ENCODE data around the gene POLR2E. TPM values are rescaled to one million over a fixed set of nuclear protein-coding genes. Genes with fewer than 3 reads are reported as not detected.
"Not testable (repeated sequence)": the region's sequence is repeated elsewhere in the genome, so short reads cannot be mapped to it uniquely, and the experiment has no call there.

POLR2E gene
- polyA plus RNA-seq, 4 donors = 122 to 189 (median 142) TPM

- H3K4me3 ChIP-seq (ENCODE audit: low read depth in 1 of 3, low read length in 3 of 3) = peak overlapping the region; percentile 56 to 84 (median 74)
- WGBS, 3 donors = 20 to 34% (median 32%) methylated on average over 22 of the region's 22 CpGs
- DNase-seq (peak in 1 of 2 donors; percentile 51), FAIRE-seq (no peak)
- H3K27ac ChIP-seq (ENCODE audit: low read depth in 1 of 3, low read length in 2 of 3) = peak overlapping the region; percentile 77 to 99 (median 80)
- H3K36me3 ChIP-seq (ENCODE audit: control insufficient read depth in 3 of 3, insufficient read depth in 2 of 3, low read depth in 1 of 3, low read length in 3 of 3) = peaks cover 8 to 70% (median 10%) of the 10 kb centered on the region in 3 donors
- H3K27me3 ChIP-seq (ENCODE audit: control insufficient read depth in 3 of 3, insufficient read depth in 3 of 3, low read length in 3 of 3) = no peaks in the 10 kb centered on the region
- no peaks in the 10 kb centered on the region for H3K9me3 ChIP-seq (ENCODE audit: control insufficient read depth in 2 of 2, insufficient read depth in 1 of 2, low read depth in 1 of 2, low read length in 1 of 2)
- peaks cover 3 to 34% (median 9%) of the 10 kb centered on the region in 3 donors for H3K4me1 ChIP-seq (ENCODE audit: control insufficient read depth in 3 of 3, insufficient read depth in 2 of 3, low read depth in 1 of 3, low read length in 2 of 3)
Measured at GRCh38 chr19:1130771-1131717, 35.9 kb upstream of the POLR2E start.

- peaks cover 8 to 75% (median 17%) of the 10 kb centered on the region in 3 donors for H3K36me3 ChIP-seq (ENCODE audit: control insufficient read depth in 3 of 3, insufficient read depth in 2 of 3, low read depth in 1 of 3, low read length in 3 of 3)
- H3K4me3 ChIP-seq (ENCODE audit: low read depth in 1 of 3, low read length in 3 of 3) = no peak overlapping the region
- no peak overlapping the region for H3K27ac ChIP-seq (ENCODE audit: low read depth in 1 of 3, low read length in 2 of 3)
- DNase-seq (no peak), FAIRE-seq (no peak)
- H3K27me3 ChIP-seq (ENCODE audit: control insufficient read depth in 3 of 3, insufficient read depth in 3 of 3, low read length in 3 of 3) = no peaks in the 10 kb centered on the region
- H3K9me3 ChIP-seq (ENCODE audit: control insufficient read depth in 2 of 2, insufficient read depth in 1 of 2, low read depth in 1 of 2, low read length in 1 of 2) = no peaks in the 10 kb centered on the region
- peaks cover 3 to 26% (median 9%) of the 10 kb centered on the region in 3 donors for H3K4me1 ChIP-seq (ENCODE audit: control insufficient read depth in 3 of 3, insufficient read depth in 2 of 3, low read depth in 1 of 3, low read length in 2 of 3)
- WGBS, 3 donors = 94% methylated on average over 15 to 18 of the region's 18 CpGs
Measured at GRCh38 chr19:1129535-1129934, 34.4 kb upstream of the POLR2E start.

GRCh38 chr19:1129084-1129483, 33.9 kb upstream of the POLR2E start:
- not testable (repeated sequence) for DNase-seq; FAIRE-seq; H3K27ac ChIP-seq (ENCODE audit: low read depth in 1 of 3, low read length in 2 of 3); H3K27me3 ChIP-seq (ENCODE audit: control insufficient read depth in 3 of 3, insufficient read depth in 3 of 3, low read length in 3 of 3); H3K4me3 ChIP-seq (ENCODE audit: low read depth in 1 of 3, low read length in 3 of 3); H3K9me3 ChIP-seq (ENCODE audit: control insufficient read depth in 2 of 2, insufficient read depth in 1 of 2, low read depth in 1 of 2, low read length in 1 of 2)
- peaks cover 3 to 26% (median 9%) of the 10 kb centered on the region in 3 donors for H3K4me1 ChIP-seq (ENCODE audit: control insufficient read depth in 3 of 3, insufficient read depth in 2 of 3, low read depth in 1 of 3, low read length in 2 of 3)
- H3K36me3 ChIP-seq (ENCODE audit: control insufficient read depth in 3 of 3, insufficient read depth in 2 of 3, low read depth in 1 of 3, low read length in 3 of 3) = peaks cover 8 to 75% (median 18%) of the 10 kb centered on the region in 3 donors
- WGBS, 3 donors = 93 to 94% (median 94%) methylated on average over 7 of the region's 7 CpGs

GRCh38 chr19:1128106-1128505, 32.9 kb upstream of the POLR2E start:
- no peak for DNase-seq
- no peak for FAIRE-seq
- WGBS, 3 donors = 82 to 92% (median 89%) methylated on average over 16 to 17 of the region's 17 CpGs
- Histone ChIP-seq H3K4me1 (ENCODE audit: control insufficient read depth in 3 of 3, insufficient read depth in 2 of 3, low read depth in 1 of 3, low read length in 2 of 3) (peaks cover 3 to 23% (median 5%) of the 10 kb centered on the region in 3 donors), H3K9me3 (ENCODE audit: control insufficient read depth in 2 of 2, insufficient read depth in 1 of 2, low read depth in 1 of 2, low read length in 1 of 2) (no peaks in the 10 kb centered on the region), H3K36me3 (ENCODE audit: control insufficient read depth in 3 of 3, insufficient read depth in 2 of 3, low read depth in 1 of 3, low read length in 3 of 3) (peaks cover 17 to 75% (median 26%) of the 10 kb centered on the region in 3 donors), H3K27me3 (ENCODE audit: control insufficient read depth in 3 of 3, insufficient read depth in 3 of 3, low read length in 3 of 3) (no peaks in the 10 kb centered on the region), H3K27ac (ENCODE audit: low read depth in 1 of 3, low read length in 2 of 3) (no peak overlapping the region), H3K4me3 (ENCODE audit: low read depth in 1 of 3, low read length in 3 of 3) (no peak overlapping the region)

GRCh38 chr19:1126984-1127760, 32.0 kb upstream of the POLR2E start:
- 92 to 95% (median 95%) methylated on average over 30 to 33 of the region's 33 CpGs for WGBS, 3 donors
- Histone ChIP-seq H3K36me3 (ENCODE audit: control insufficient read depth in 3 of 3, insufficient read depth in 2 of 3, low read depth in 1 of 3, low read length in 3 of 3) (peaks cover 20 to 85% (median 35%) of the 10 kb centered on the region in 3 donors), H3K27me3 (ENCODE audit: control insufficient read depth in 3 of 3, insufficient read depth in 3 of 3, low read length in 3 of 3) (no peaks in the 10 kb centered on the region), H3K4me3 (ENCODE audit: low read depth in 1 of 3, low read length in 3 of 3) (no peak overlapping the region), H3K4me1 (ENCODE audit: control insufficient read depth in 3 of 3, insufficient read depth in 2 of 3, low read depth in 1 of 3, low read length in 2 of 3) (peaks cover 0 to 14% (median 0%) of the 10 kb centered on the region in 3 donors), H3K9me3 (ENCODE audit: control insufficient read depth in 2 of 2, insufficient read depth in 1 of 2, low read depth in 1 of 2, low read length in 1 of 2) (no peaks in the 10 kb centered on the region), H3K27ac (ENCODE audit: low read depth in 1 of 3, low read length in 2 of 3) (no peak overlapping the region)
- no peak for FAIRE-seq
- DNase-seq = no peak

- Histone ChIP-seq H3K27me3 (ENCODE audit: control insufficient read depth in 3 of 3, insufficient read depth in 3 of 3, low read length in 3 of 3) (no peaks in the 10 kb centered on the region), H3K27ac (ENCODE audit: low read depth in 1 of 3, low read length in 2 of 3) (no peak overlapping the region), H3K9me3 (ENCODE audit: control insufficient read depth in 2 of 2, insufficient read depth in 1 of 2, low read depth in 1 of 2, low read length in 1 of 2) (no peaks in the 10 kb centered on the region), H3K4me3 (ENCODE audit: low read depth in 1 of 3, low read length in 3 of 3) (no peak overlapping the region), H3K4me1 (ENCODE audit: control insufficient read depth in 3 of 3, insufficient read depth in 2 of 3, low read depth in 1 of 3, low read length in 2 of 3) (peaks cover 0 to 2% (median 0%) of the 10 kb centered on the region in 3 donors), H3K36me3 (ENCODE audit: control insufficient read depth in 3 of 3, insufficient read depth in 2 of 3, low read depth in 1 of 3, low read length in 3 of 3) (peaks cover 30 to 95% (median 46%) of the 10 kb centered on the region in 3 donors)
- 91 to 93% (median 91%) methylated on average over 33 of the region's 33 CpGs for WGBS, 3 donors
- DNase-seq (no peak), FAIRE-seq (no peak)
Measured at GRCh38 chr19:1125601-1126467, 30.7 kb upstream of the POLR2E start.

- Histone ChIP-seq H3K9me3 (ENCODE audit: control insufficient read depth in 2 of 2, insufficient read depth in 1 of 2, low read depth in 1 of 2, low read length in 1 of 2) (no peaks in the 10 kb centered on the region), H3K36me3 (ENCODE audit: control insufficient read depth in 3 of 3, insufficient read depth in 2 of 3, low read depth in 1 of 3, low read length in 3 of 3) (peaks cover 34 to 95% (median 57%) of the 10 kb centered on the region in 3 donors), H3K27ac (ENCODE audit: low read depth in 1 of 3, low read length in 2 of 3) (no peak overlapping the region), H3K27me3 (ENCODE audit: control insufficient read depth in 3 of 3, insufficient read depth in 3 of 3, low read length in 3 of 3) (no peaks in the 10 kb centered on the region), H3K4me3 (ENCODE audit: low read depth in 1 of 3, low read length in 3 of 3) (no peak overlapping the region), H3K4me1 (ENCODE audit: control insufficient read depth in 3 of 3, insufficient read depth in 2 of 3, low read depth in 1 of 3, low read length in 2 of 3) (no peaks in the 10 kb centered on the region)
- FAIRE-seq (no peak), DNase-seq (no peak)
- 89 to 95% (median 95%) methylated on average over 20 to 23 of the region's 23 CpGs for WGBS, 3 donors
Measured at GRCh38 chr19:1123885-1124677, 28.9 kb upstream of the POLR2E start.

Data from small intestine (tissue), 7 donors.